ENCODE results near the gene MCUB. TPM values are rescaled to one million over a fixed set of nuclear protein-coding genes. Genes with fewer than 3 reads are reported as not detected.
"Not testable (repeated sequence)": the region's sequence is repeated elsewhere in the genome, so short reads cannot be mapped to it uniquely, and the experiment has no call there.

The MCUB gene
- total RNA-seq, 1 donor from 2014 or later, result 34.7 TPM

DNA sequence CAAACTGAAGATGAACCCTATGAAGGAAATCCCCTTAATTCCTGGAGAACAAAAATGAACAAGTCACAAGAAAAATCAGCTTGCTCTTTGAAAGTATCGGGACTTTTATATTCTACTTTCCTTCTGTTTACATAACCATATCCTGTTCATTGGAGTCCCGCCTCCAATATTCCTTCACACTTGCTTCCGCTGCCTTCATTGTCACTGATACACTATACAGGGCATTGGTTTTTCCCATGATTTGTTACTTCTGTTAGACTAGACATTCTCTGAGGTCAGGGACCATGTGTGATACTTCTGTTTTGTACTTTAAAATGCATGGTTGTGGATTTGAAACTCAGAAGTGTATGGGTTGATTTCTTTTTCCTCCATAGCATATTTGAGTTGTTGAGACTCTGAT lies 18.8 kb downstream of the MCUB start:
- peak in 1 of 2 donors; percentile 82 for DNase-seq (ENCODE audit: low read depth in 2 of 2)

DNA sequence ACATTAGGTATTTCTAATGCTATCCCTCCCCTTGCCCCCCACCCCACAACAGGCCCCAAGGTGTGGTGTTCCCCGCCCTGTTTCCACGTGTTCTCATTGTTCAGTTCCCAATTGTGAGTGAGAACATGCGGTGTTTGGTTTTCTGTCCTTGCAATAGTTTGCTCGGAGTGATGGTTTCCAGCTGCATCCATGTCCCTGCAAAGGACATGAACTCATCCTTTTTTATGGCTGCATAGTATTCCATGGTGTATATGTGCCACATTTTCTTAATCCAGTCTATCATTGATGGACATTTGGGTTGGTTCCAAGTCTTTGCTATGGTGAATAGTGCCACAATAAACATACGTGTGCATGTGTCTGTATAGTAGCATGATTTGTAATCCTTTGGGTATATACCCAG lies 20.0 kb downstream of the MCUB start:
- not testable (repeated sequence) for DNase-seq (ENCODE audit: low read depth in 2 of 2)

DNA sequence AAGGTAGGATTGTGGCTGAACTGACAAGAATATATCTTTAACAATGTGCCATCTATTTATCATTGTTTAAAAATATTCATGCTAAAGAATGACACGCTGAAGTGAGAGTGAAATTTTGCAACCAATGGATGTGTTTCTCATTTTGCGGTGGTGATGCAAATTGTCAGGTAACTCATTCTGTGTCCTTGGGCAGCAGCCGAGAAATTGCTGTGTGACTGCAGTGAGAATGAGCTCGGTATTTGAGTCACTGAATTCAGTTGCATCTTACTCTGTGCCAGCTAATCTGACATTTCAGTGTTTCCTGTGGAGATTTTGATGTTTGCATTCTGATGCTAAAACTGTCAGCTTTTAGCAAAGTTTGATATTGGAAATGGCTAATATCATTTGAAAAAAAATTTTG lies 28.1 kb downstream of the MCUB start:
- DNase-seq (ENCODE audit: low read depth in 2 of 2), result peak; percentile 18 to 31

DNA sequence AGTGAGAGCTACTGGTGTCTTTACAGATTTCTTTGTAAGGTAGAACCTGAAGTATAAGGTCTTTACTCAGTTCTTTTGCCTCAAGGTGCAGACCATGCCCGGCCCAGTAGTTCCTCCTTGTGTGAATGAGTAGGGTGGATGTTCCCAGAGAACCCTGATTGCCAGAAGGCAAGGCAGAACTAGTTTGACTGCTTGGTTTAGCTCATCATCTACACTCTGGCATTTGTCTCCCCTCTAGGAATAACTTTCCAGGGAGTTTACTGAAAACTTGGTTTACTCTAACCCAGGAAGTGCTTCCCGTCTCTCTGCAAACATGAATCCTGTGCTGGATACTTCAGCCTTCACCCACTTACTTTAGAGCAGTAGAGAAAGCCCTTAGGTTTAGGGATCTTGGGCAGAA lies 29.1 kb downstream of the MCUB start:
- DNase-seq (ENCODE audit: low read depth in 2 of 2), result no peak

GRCh38 chr4:109589605-109590004 lies 29.6 kb downstream of the MCUB start:
- no peak for DNase-seq (ENCODE audit: low read depth in 2 of 2)

- no peak for DNase-seq (ENCODE audit: low read depth in 2 of 2)
These were observed 30.9 kb downstream of the MCUB start for GRCh38 chr4:109590905-109591304.

DNA sequence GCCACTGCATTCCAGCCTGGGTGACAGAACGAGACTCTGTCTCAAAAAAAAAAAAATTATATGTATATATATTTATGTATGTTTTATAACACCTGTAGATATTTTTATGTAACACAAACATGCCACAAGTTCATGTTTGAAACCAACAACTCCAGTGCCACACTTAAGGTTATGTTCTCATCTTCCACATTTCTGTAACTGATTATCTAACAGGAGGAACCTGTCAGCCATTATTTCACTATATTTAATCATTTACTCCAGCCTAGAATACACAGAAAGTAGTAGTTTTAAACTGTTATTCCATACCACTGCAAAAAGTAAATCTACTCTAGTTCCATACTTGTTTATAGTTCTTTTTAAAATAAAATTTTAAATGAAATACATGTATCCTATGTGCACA lies 32.3 kb downstream of the MCUB start:
- no peak for DNase-seq (ENCODE audit: low read depth in 2 of 2)

DNA sequence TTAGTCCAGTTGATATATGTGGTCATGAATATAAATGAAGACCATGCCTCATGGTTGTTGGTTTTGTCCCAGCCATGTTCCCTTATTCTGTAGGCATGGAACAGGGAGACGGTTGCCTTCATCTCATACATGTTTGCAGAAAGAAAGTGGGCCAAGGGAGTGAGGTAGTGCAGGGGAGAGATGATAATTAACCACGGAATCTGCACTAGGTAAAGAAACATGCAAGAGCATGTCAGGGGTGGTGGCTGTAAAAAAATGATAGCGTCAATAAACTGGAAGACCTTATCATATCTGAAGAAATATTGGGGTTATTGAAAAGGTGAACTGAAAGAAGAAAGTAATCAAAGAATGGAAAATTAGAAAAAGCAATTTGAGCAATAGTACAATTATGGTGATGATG lies 35.1 kb downstream of the MCUB start:
- DNase-seq (ENCODE audit: low read depth in 2 of 2), result not testable (repeated sequence)

DNA sequence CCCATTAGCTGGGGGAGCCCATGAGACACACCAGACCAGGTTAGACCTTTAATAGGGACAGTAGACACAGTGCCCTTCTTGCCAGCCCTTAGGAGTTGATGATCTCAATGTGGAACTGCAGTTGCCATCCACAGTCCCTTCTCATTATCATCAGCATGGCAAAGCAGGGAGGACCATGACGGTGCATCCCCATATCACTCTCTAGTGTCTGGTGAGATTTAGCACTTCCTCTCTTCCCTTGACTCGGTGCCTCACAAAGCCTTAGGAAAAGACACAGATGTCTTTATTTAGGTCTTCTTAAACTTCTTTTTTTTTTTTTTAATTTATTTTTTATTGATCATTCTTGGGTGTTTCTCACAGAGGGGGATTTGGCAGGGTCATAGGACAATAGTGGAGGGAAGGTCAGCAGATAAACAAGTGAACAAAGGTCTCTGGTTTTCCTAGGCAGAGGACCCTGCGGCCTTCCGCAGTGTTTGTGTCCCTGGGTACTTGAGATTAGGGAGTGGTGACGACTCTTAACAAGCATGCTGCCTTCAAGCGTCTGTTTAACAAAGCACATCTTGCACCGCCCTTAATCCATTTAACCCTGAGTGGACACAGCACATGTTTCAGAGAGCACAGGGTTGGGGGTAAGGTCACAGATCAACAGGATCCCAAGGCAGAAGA lies 36.5 kb downstream of the MCUB start:
- not testable (repeated sequence) for DNase-seq (ENCODE audit: low read depth in 2 of 2)

GRCh38 chr4:109599046-109599652 lies 39.1 kb downstream of the MCUB start:
- no peak for DNase-seq (ENCODE audit: low read depth in 2 of 2)

GRCh38 chr4:109600431-109600830 lies 40.4 kb downstream of the MCUB start:
- DNase-seq (ENCODE audit: low read depth in 2 of 2), result no peak

- DNase-seq (ENCODE audit: low read depth in 2 of 2), result no peak
These were observed 41.3 kb downstream of the MCUB start for GRCh38 chr4:109601336-109601735.

GRCh38 chr4:109607976-109608375 lies 47.9 kb downstream of the MCUB start:
- DNase-seq (ENCODE audit: low read depth in 2 of 2), result no peak

DNA sequence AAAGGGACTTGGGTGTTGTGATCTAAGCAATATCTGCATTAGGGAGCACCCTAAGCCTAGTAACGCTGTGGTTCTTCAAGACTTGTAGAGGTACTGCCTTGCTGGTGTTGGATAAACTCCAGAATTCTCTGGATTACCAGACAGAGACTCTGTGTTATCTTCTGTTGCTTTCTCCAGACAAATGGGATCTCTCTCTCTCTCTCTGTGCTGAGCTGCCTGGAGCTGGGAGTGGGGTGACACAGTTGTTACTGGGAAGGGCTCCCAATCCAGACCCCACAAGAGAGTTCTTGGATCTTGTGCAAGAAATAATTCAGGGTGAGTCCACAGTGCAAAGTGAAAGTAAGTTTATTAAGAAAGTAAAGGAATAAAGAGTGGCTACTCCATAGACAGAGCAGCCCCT lies 48.8 kb downstream of the MCUB start:
- no peak for DNase-seq (ENCODE audit: low read depth in 2 of 2)

- DNase-seq (ENCODE audit: low read depth in 2 of 2), result no peak
These were observed 49.4 kb downstream of the MCUB start for GRCh38 chr4:109609431-109609830.

- no peak for DNase-seq (ENCODE audit: low read depth in 2 of 2)
These were observed 50.4 kb downstream of the MCUB start for GRCh38 chr4:109610489-109610888.

DNA sequence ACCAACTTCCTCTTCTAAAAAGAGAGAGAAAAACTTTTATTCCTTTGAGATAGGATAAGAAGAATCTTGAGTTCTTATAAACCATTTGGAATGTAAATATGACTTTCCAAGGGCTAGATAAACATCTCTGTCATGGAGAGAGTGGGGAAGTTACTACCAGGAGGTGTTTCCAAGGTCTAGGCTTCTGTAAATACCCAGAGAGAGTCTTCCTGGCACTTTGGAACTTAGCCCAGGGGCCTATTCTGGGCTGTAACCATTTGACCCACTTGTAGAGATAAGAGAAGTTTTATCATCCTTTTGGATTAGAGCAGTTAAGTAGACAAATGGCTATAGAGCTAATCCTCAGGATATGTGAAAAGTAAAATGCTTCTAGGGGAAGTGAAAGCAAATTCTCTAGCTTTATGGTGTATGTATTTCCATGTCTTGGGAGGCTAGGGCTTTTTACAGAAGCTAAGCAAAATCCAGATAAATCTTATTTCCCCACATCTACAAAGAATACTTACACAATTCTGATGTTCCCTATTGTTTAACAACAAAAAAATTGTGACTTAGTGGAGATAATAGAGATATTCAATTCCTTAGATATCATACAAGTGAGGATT lies 51.1 kb downstream of the MCUB start:
- DNase-seq (ENCODE audit: low read depth in 2 of 2), result no peak

GRCh38 chr4:109614015-109614414 lies 54.0 kb downstream of the MCUB start:
- DNase-seq (ENCODE audit: low read depth in 2 of 2), result no peak

DNA sequence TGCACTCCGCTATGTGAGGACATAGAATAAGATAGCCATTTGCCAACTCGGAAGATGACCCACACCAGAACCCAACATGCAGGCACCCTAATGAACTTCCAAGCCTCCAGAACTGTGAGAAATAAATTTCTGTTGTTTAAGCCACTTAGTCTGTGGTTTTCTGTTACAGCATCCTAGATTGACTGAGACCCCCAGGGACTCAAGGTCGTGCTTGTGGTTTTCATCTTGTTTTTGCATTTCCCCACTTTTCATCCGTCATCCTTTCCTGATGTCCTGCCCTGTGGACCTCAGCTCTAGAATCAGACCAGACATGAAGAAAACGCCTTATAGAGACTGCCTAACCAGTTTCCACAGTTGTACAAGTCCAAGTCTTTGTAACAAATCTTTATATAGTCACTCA lies 54.4 kb downstream of the MCUB start:
- no peak for DNase-seq (ENCODE audit: low read depth in 2 of 2)

DNA sequence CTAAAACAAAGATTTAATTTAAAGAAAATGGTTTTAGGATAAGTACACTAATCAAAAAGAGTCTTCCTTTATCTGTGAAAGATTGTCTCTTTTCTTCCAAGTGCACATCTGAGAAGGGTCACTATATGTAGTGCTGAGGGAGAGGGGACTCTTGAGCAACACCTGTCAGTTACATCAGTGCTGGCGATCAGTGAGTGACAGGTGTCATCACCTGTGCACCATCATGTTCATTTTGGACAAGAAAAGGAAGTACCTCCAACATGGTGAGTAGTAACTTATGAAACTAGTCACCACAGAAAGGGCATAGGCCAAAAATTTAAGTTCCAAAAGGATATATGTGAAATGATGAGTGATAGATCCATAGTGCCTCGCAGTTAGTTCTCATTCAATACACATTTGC lies 55.7 kb downstream of the MCUB start:
- DNase-seq (ENCODE audit: low read depth in 2 of 2), result no peak

DNA sequence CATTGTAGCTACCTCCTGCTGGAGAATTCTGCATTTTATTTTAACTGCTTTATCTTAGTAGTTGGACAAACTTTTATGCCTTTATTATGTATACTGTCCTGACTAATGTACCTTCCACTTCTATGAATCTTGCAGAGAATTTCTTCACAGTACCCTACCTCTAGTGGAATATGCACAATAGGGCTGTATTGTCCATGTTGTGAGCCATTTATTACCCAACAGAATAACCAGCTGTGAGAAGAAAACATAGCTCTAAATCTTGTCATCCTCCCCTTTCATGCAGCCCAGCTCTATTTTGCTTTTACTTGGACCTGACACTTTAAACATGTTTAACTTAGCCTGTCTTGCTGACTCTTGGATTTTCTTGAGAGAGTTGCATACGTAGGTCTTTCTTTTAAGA lies 56.2 kb downstream of the MCUB start:
- no peak for DNase-seq (ENCODE audit: low read depth in 2 of 2)

DNA sequence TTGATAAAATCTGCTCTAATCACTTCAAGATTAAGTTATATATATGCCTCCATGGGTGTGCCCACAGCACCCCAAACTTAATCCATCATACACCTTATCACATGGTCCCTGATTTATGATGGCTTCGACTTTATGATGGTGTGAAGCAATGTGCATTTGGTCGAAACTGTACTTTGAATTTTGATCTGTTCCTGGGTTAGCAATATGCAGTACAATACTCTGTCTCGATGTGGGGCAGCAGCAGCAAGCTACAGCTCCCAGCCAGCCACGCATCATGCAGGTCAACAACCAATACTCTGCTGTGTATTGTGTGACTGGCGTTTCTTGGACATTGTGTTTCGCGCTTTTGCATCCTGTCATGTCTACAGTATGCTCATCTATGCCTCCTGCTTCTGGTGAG lies 62.6 kb downstream of the MCUB start:
- DNase-seq (ENCODE audit: low read depth in 2 of 2), result no peak

- no peak for DNase-seq (ENCODE audit: low read depth in 2 of 2)
These were observed 64.5 kb downstream of the MCUB start for GRCh38 chr4:109624536-109624935.
